ENCODE measurements around the gene AGBL4. TPM values are rescaled to one million over a fixed set of nuclear protein-coding genes. Genes with fewer than 3 reads are reported as not detected.
A peak's percentile ranks its signal among the peaks of the same experiment; 100 is the strongest.

Gene AGBL4
- total RNA-seq, 1 experiment from 2014 or later: 0.33 TPM

- POLR2A ChIA-PET (ENCODE audit: unreplicated experiment): interaction anchor here (0.6 kb wide), 1 partner anchor 680 kb away, joined by 3 read pairs; no protein-coding TSS in a partner anchor
These were observed 1346.9 kb downstream of the AGBL4 start for GRCh38 chr1:48676822-48677221.

GRCh38 chr1:48676376-48676775, 1347.4 kb downstream of the AGBL4 start:
- H3K4me2 ChIP-seq (ENCODE audit: low read length): no peak overlapping the region
- intact Hi-C loops (cut with micrococcal nuclease): loop anchor here (2.0 to 5.0 kb wide), 2 partner anchors 140 to 1671 kb away; no protein-coding TSS in a partner anchor
- H3K9ac ChIP-seq (ENCODE audit: low read length): no peak overlapping the region
- peaks cover 10% of the 10 kb centered on the region for H3K4me1 ChIP-seq (ENCODE audit: insufficient read depth, low read length)
- H3K27ac ChIP-seq (ENCODE audit: low read length): no peak overlapping the region
- H2AFZ ChIP-seq (ENCODE audit: low read length): no peak overlapping the region
- H3K27me3 ChIP-seq (ENCODE audit: low read length): no peaks in the 10 kb centered on the region
- ChIA-PET CTCF (no interaction called here), POLR2A (ENCODE audit: unreplicated experiment) (no interaction called here)
- H3K9me3 ChIP-seq (ENCODE audit: low read length): no peaks in the 10 kb centered on the region
- ATAC-seq: no peak
- no peak overlapping the region for H3K4me3 ChIP-seq (ENCODE audit: low read length)
- H3F3A ChIP-seq (ENCODE audit: low read length, unreplicated experiment): no peaks in the 10 kb centered on the region
- no peaks in the 10 kb centered on the region for H3K36me3 ChIP-seq (ENCODE audit: low read depth, low read length)
- no peaks in the 10 kb centered on the region for H3K79me2 ChIP-seq (ENCODE audit: low read length)
- DNase-seq: peak; percentile 12
- H4K20me1 ChIP-seq (ENCODE audit: low read length): no peaks in the 10 kb centered on the region
- no peaks in the 10 kb centered on the region for H3K9me2 ChIP-seq (replicated peaks; ENCODE audit: low read length)
- no peak for TF ChIP-seq CTCF (conservative IDR thresholded peaks at IDR 0.05; ENCODE audit: low read depth, low read length)
- no peak for TF ChIP-seq EZH2phosphoT487 (IDR thresholded peaks at IDR 0.05; ENCODE audit: borderline replicate concordance, low read length)
- no peak for TF ChIP-seq EZH2 (IDR thresholded peaks at IDR 0.05; ENCODE audit: low read length, unreplicated experiment)
- BruUV-seq (replicated peaks): no TSS peak

More at GRCh38 chr1:48676822-48677221, 1346.9 kb downstream of the AGBL4 start:
- no peaks in the 10 kb centered on the region for H3K9me3 ChIP-seq (ENCODE audit: low read length)
- H3K27me3 ChIP-seq (ENCODE audit: low read length): no peaks in the 10 kb centered on the region
- TF ChIP-seq EZH2phosphoT487 (IDR thresholded peaks at IDR 0.05; ENCODE audit: borderline replicate concordance, low read length) (no peak), EZH2 (IDR thresholded peaks at IDR 0.05; ENCODE audit: low read length, unreplicated experiment) (no peak), CTCF (conservative IDR thresholded peaks at IDR 0.05; ENCODE audit: low read depth, low read length) (no peak)
- no peak overlapping the region for H3K4me2 ChIP-seq (ENCODE audit: low read length)
- no peak overlapping the region for H3K9ac ChIP-seq (ENCODE audit: low read length)
- CTCF ChIA-PET: interaction anchor here (0.5 to 1.9 kb wide), 4 partner anchors 20 to 141 kb away, joined by 3 to 47 read pairs (median 3); no protein-coding TSS in a partner anchor
- H4K20me1 ChIP-seq (ENCODE audit: low read length): no peaks in the 10 kb centered on the region
- H3F3A ChIP-seq (ENCODE audit: low read length, unreplicated experiment): no peaks in the 10 kb centered on the region
- BruUV-seq (replicated peaks): no TSS peak
- no peaks in the 10 kb centered on the region for H3K36me3 ChIP-seq (ENCODE audit: low read depth, low read length)
- no peak overlapping the region for H3K27ac ChIP-seq (ENCODE audit: low read length)
- H2AFZ ChIP-seq (ENCODE audit: low read length): no peak overlapping the region
- ATAC-seq: no peak
- H3K4me3 ChIP-seq (ENCODE audit: low read length): no peak overlapping the region
- no peaks in the 10 kb centered on the region for H3K79me2 ChIP-seq (ENCODE audit: low read length)
- H3K4me1 ChIP-seq (ENCODE audit: insufficient read depth, low read length): peaks cover 10% of the 10 kb centered on the region
- no peaks in the 10 kb centered on the region for H3K9me2 ChIP-seq (replicated peaks; ENCODE audit: low read length)
- DNase-seq: no peak
- intact Hi-C loops (cut with micrococcal nuclease): loop anchor here (2.0 to 5.0 kb wide), 2 partner anchors 140 to 1670 kb away; no protein-coding TSS in a partner anchor

- Histone ChIP-seq H3K79me2 (ENCODE audit: low read length) (no peaks in the 10 kb centered on the region), H3K9ac (ENCODE audit: low read length) (no peak overlapping the region), H3K27ac (ENCODE audit: low read length) (no peak overlapping the region), H3K4me2 (ENCODE audit: low read length) (no peak overlapping the region), H3K4me3 (ENCODE audit: low read length) (no peak overlapping the region), H3K36me3 (ENCODE audit: low read depth, low read length) (no peaks in the 10 kb centered on the region), H3K9me2 (replicated peaks; ENCODE audit: low read length) (no peaks in the 10 kb centered on the region), H3K27me3 (ENCODE audit: low read length) (0 out of 2 replicates have a peak, but pooled peaks cover under 1% of the 10 kb centered on the region), H3K9me3 (ENCODE audit: low read length) (no peaks in the 10 kb centered on the region), H3F3A (ENCODE audit: low read length, unreplicated experiment) (no peaks in the 10 kb centered on the region), H2AFZ (ENCODE audit: low read length) (no peak overlapping the region), H4K20me1 (ENCODE audit: low read length) (no peaks in the 10 kb centered on the region), H3K4me1 (ENCODE audit: insufficient read depth, low read length) (peaks cover 10% of the 10 kb centered on the region)
- TF ChIP-seq CTCF (conservative IDR thresholded peaks at IDR 0.05; ENCODE audit: low read depth, low read length) (no peak), EZH2 (IDR thresholded peaks at IDR 0.05; ENCODE audit: low read length, unreplicated experiment) (no peak), EZH2phosphoT487 (IDR thresholded peaks at IDR 0.05; ENCODE audit: borderline replicate concordance, low read length) (no peak)
- ChIA-PET POLR2A (ENCODE audit: unreplicated experiment) (no interaction called here), CTCF (interaction anchor here (1.2 kb wide), 1 partner anchor 142 kb away, joined by 7 read pairs; no protein-coding TSS in a partner anchor)
- intact Hi-C loops (cut with micrococcal nuclease): loop anchor here (5.0 kb wide), 1 partner anchor 1672 kb away; no protein-coding TSS in a partner anchor
- no TSS peak for BruUV-seq (replicated peaks)
- ATAC-seq (no peak), DNase-seq (no peak)
These were observed 1348.5 kb downstream of the AGBL4 start for GRCh38 chr1:48675251-48675650.
